PC-3 (cell line): ENCODE data around the gene DNAAF2.

Experiments
- EZH2 ChIP-seq: fragments of 300-600 bp; sonication (generic); IDR thresholded peaks from one replicate; pipeline ENCODE4 v1.6.1; 2017; ENCODE audit warnings: antibody characterized with exemption, mild to moderate bottlenecking, low read length; ENCODE audit not compliant: unreplicated experiment
- TF ChIP-seq, protein P1 (sequence below): fragments of 300-600 bp; sonication (generic); conservative IDR thresholded peaks from 2 replicates; pipeline ENCODE4 v1.5.1; 2017; ENCODE audit warnings: antibody characterized with exemption, low read depth, mild to moderate bottlenecking, low read length

DNA sequence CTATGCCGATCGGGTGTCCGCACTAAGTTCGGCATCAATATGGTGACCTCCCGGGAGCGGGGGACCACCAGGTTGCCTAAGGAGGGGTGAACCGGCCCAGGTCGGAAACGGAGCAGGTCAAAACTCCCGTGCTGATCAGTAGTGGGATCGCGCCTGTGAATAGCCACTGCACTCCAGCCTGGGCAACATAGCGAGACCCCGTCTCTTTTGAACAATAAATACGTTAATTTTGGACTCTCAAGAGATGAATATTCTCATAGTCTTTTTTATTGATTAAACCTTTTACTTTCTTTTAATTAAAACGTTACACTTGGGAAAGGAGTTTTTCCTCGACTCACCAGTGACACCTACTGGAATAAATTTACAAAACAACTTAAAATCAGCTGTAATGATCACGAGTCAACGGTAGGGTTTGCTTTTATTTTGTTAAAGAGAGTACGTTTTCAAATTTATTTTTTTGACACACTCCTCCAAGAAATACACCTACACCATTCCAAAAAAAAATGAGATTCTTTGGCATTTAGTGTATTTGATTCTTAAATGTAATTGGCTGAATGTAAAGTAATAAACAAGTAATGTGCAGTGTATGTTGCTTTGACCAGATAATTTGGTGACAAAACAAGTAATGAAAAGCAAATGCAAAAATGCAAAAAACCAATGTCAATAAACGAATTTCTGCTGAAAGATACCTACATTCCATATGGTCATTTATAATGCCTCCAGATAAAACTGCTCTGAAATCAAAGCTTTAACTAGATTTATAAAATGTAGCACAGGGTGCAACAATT, 48.2 kb downstream of the DNAAF2 start:
- no peak for TF ChIP-seq EZH2
- TF ChIP-seq, protein P1, sequence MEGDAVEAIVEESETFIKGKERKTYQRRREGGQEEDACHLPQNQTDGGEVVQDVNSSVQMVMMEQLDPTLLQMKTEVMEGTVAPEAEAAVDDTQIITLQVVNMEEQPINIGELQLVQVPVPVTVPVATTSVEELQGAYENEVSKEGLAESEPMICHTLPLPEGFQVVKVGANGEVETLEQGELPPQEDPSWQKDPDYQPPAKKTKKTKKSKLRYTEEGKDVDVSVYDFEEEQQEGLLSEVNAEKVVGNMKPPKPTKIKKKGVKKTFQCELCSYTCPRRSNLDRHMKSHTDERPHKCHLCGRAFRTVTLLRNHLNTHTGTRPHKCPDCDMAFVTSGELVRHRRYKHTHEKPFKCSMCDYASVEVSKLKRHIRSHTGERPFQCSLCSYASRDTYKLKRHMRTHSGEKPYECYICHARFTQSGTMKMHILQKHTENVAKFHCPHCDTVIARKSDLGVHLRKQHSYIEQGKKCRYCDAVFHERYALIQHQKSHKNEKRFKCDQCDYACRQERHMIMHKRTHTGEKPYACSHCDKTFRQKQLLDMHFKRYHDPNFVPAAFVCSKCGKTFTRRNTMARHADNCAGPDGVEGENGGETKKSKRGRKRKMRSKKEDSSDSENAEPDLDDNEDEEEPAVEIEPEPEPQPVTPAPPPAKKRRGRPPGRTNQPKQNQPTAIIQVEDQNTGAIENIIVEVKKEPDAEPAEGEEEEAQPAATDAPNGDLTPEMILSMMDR, result peak; percentile 99
